Activated CD4-positive, CD25-positive, alpha-beta regulatory T cell treated with anti-CD3 and anti-CD28 coated beads, Interleukin-2, amount 50 U/mL, for 72 hours (primary cell): ENCODE measurements around the gene ATP5ME.

ENCODE experiments used
- DNase-seq: peaks from one replicate; pipeline ENCODE4 v3.0.0; 2021

The ATP5ME gene

GRCh38 chr4:666822-667544 lies 7.1 kb downstream of the ATP5ME start:
- DNase-seq = no peak

DNA sequence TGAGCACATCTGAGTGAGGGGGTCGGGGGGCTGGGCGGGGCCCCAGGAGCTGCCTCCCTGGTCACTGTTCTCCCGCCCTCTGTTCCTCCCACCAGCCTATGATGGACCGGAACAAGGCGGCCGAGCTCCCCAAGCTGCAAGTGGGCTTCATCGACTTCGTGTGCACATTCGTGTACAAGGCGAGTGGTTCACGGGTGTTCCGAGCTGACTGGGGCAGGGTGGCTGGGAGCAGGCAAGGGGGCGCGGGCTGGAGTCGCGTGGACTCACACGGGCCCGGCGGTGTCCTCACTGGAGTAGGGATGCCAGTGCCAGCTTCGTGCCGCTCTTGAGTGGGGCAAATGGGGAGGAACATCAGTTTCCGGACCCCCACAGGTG lies 7.7 kb downstream of the ATP5ME start:
- DNase-seq = no peak

DNA sequence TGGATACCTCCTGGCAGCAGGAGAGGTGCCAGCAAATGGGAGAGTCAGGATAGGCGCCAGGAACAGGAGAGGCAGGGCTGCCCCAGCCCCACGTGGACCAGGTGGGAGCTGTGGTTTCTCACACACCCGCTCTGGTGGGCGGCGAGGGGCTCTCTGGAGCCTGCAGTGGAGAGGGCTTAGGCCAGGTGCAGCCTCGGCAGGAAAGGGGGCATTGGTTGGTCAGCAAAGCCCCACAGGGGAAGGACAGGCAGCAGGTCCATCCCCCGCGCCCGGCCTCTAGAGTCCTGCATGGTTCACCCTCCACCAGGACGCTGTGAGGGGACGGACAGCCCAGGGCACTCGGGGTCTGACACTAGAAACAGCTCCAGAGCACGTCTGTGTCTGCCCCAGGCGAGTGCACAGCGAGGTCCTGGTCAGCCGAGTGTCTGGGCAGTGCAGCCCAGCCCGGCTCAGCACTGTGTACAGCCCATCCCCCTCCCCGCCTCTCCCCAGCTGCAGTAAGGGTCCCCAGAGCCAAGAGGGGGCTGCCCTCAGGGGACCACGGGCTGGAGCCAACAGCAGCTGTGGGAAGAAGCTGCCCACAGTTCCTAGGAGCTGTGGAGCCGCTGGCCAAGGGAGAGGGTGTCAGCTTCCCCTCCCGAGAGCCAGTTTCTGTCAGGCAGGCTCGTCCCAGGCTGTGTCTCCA lies 8.2 kb downstream of the ATP5ME start:
- DNase-seq = no peak

DNA sequence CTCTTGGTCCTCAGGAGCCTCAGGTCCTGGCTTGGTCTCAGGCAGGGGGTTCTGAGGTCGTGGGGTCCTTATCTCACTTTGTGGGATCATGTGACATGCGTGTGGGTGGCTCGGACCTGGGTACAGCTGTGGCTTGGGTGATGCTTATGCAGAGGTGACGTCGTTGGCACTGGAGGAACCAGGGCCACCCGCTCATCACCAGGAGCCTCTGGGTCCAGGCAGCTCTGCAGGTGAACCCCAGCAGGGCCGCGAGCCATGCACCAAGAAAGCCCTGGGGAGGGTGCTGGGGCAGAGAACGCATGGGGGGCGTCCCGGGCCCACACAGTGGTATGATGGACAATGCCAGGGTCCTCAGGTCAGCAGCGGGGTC lies 8.7 kb downstream of the ATP5ME start:
- no peak for DNase-seq

GRCh38 chr4:664713-665231 lies 9.3 kb downstream of the ATP5ME start:
- DNase-seq = no peak

- peak; percentile 75 for DNase-seq
Measured at GRCh38 chr4:663438-664428, 10.3 kb downstream of the ATP5ME start.

DNA sequence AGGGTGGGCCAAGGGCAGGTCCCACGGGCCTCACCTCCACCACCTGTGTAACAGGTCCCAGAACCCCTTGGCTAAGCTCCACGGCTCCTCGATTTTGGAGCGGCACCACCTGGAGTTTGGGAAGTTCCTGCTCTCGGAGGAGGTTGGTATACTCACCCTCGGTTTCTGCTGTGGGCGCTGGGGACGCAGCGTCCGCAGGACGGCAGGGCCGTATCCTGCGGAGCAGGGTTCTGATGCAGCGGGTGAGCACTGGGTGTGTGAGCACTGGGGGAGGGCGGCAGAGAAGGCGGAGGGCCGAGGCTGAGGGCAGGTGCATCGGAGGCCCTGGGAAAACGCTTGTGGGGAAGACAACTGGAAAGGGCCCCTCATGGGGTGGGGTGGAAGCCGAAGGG lies 11.0 kb downstream of the ATP5ME start:
- no peak for DNase-seq

- DNase-seq = no peak
Measured at GRCh38 chr4:661881-662761, 12.0 kb downstream of the ATP5ME start.

DNA sequence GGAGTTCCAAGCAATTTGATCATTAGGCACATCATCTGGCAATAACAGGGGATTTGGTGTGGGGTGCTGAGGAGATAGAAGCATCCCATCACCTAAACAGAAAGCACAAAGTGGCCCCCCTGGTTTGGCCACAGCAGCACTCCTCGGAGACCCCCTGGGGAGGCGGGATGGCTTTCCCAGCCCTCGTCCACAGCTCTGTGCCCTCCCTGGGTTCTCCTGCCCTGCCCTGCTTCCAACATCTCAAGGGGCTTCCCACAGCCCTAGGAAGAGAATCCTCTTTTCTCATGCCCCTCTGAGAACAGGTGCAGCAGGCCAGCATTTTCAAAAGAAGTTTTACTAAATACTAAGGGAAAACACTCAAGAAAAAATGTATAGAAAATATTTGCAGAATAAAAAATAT lies 12.8 kb downstream of the ATP5ME start:
- no peak for DNase-seq

DNA sequence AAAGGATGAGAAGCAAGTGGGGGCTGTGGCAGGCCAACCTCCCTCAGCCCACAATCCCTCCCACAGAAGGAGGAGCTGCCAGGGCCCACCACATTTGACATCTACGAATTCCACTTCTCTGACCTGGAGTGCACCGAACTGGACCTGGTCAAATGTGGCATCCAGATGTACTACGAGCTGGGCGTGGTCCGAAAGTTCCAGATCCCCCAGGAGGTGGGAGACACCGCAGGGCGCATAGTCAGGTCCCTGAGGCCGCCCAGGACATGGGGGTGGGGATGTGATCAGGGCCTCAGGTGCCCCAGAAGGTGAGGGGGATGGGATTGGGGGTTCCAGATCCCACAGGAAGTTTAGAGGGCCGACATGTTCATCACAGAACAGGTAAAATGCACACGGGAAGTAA lies 13.7 kb downstream of the ATP5ME start:
- no peak for DNase-seq

DNA sequence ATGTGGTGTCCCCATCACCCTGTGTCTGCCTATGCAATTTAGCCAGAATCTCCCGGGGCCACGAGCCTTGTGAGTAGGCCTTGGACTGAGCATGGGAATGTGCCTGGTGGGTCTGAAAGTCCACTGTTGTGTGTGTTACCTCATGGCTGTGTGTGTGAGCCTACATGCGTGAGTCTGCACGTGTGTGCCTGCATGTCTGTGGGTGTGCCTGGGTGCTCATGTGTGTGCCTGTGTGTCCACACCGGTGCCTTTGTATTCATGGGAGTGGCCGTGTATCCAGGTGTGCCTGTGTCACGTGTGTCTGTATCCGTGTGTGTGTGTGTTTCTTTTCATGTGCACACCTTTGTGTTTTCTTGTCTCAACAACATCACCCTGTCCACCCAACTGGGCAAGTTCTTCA lies 14.2 kb downstream of the ATP5ME start:
- no peak for DNase-seq

- no peak for DNase-seq
Measured at GRCh38 chr4:658681-659667, 15.1 kb downstream of the ATP5ME start.

GRCh38 chr4:657834-658667 lies 16.0 kb downstream of the ATP5ME start:
- no peak for DNase-seq

GRCh38 chr4:657338-657833 lies 16.7 kb downstream of the ATP5ME start:
- no peak for DNase-seq

DNA sequence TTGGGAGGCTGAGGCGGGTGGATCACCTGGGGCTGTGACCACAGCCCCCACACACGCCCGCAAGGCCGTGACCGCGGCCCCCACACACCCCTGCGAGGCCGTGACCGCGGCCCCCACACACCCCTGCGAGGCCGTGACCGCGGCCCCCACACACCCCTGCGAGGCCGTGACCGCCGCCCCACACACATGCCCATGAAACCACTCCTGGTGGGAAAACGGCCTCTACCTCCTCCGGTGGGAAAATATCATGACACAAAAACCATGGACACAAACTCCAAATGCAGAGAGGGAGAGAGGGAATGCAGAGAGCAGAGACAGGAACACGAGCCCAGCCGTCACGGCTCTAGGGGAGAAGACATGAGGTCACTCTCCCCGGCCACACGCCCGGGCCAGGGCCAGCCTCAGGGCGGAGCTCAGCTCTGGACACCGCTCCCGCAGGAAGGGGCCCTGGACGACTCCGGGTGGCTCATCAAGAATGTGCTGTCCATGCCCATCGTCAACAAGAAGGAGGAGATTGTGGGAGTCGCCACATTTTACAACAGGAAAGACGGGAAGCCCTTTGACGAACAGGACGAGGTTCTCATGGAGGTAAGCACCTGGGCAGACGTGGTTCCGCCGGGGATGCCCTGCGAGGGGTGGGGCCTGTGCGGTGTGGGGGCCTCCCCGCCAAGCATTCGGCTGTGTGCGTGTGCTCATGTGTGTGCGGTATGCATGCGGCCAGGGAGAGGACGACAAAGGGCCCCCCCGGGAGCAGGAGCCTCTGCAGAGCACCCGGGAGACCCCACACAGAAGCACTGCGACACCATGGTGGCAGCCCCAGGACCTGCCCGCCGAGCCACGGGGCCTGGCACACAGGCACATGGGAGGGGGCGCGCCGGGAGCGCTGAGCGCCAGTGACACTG lies 17.4 kb downstream of the ATP5ME start:
- DNase-seq = no peak

DNA sequence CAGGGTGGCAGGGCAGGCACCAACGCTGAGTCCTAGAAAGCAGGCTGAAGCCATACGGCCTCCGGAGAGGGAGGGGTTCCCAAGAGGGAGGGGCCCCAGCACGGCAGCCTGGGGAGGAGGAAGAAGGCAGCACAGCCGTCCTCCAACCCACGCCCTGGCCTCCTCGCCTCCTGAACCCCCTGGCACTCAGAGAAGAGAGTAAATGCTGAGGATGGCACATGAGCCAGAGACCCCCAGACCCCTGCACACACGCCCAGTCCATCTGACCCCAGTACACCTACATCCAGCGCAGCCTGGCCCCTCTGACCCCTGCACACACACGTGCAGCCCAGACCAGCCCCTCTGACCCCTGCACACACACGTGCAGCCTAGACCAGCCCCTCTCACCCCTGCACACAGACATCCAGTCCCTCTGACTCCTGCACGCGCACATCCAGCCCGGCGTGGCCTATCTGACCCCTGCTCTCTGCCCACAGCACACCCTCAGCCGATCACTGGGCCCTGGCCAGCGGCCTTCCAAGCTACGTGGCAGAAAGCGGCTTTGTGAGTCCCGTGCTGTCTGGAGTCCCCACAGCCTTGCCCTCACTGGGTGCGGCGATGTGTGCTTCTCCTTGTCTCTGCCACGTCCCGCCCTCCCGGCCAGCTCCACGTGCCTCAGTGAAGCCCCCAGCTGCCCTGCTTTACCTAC lies 18.5 kb downstream of the ATP5ME start:
- DNase-seq = no peak

GRCh38 chr4:654871-655463 lies 19.1 kb downstream of the ATP5ME start:
- no peak for DNase-seq

- no peak for DNase-seq
Measured at GRCh38 chr4:654503-654845, 19.6 kb downstream of the ATP5ME start.
